SK-N-SH (cell line): Measurements from ENCODE around the gene WWP2.

Experiments
- EP300 ChIP-seq, 2 experiments: IDR thresholded peaks; 2 replicates each; pipeline versions ENCODE4 v1.4.0 to v1.6.1; 2012; ENCODE audit warnings: borderline replicate concordance in 1 of 2, low read depth in 1 of 2, low read length in 1 of 2
- EZH2phosphoT487 ChIP-seq: fragments of 200-600 bp; sonication (generic); IDR thresholded peaks from 2 replicates; pipeline ENCODE4 v1.6.1; 2017; ENCODE audit warnings: low read depth, mixed run types, mild to moderate bottlenecking, antibody characterized with exemption, moderate library complexity, borderline replicate concordance
- FOXJ3 ChIP-seq: sonication (generic); formaldehyde crosslinking; IDR thresholded peaks from 2 replicates; pipeline ENCODE4 v1.5.1; 2020; ENCODE audit warnings: mild to moderate bottlenecking, missing genetic modification reagents
- MXI1 ChIP-seq: IDR thresholded peaks from 2 replicates; pipeline ENCODE4 v1.6.1; 2012; ENCODE audit warnings: mild to moderate bottlenecking, low read depth, low read length, improper control_type of control experiment
- RFX5 ChIP-seq: IDR thresholded peaks from 2 replicates; pipeline ENCODE4 v1.6.1; 2012; ENCODE audit warnings: mild to moderate bottlenecking, improper control_type of control experiment, low read length
- SIN3A ChIP-seq: IDR thresholded peaks from 2 replicates; pipeline ENCODE4 v1.6.1; 2012; ENCODE audit warnings: low read depth, mild to moderate bottlenecking, low read length, moderate library complexity, borderline replicate concordance
- SMC3 ChIP-seq: IDR thresholded peaks from 2 replicates; pipeline ENCODE4 v1.6.1; 2012; ENCODE audit warnings: low read depth, low read length, improper control_type of control experiment
- TF ChIP-seq, protein P1 (sequence below): fragments of 200-600 bp; sonication (generic); IDR thresholded peaks from 2 replicates; pipeline ENCODE4 v1.6.1; 2017; ENCODE audit warnings: antibody characterized with exemption, mild to moderate bottlenecking, moderate library complexity
- TF ChIP-seq, protein P2 (sequence below): fragments of 150-350 bp; IDR thresholded peaks from 2 replicates; pipeline ENCODE4 v1.6.1; 2017; ENCODE audit warnings: antibody characterized with exemption, low read length, low read depth, borderline replicate concordance
- TF ChIP-seq, protein P3 (sequence below): IDR thresholded peaks from 2 replicates; pipeline ENCODE4 v1.6.1; 2012; ENCODE audit warnings: mild to moderate bottlenecking, low read depth, low read length, moderate library complexity

DNA sequence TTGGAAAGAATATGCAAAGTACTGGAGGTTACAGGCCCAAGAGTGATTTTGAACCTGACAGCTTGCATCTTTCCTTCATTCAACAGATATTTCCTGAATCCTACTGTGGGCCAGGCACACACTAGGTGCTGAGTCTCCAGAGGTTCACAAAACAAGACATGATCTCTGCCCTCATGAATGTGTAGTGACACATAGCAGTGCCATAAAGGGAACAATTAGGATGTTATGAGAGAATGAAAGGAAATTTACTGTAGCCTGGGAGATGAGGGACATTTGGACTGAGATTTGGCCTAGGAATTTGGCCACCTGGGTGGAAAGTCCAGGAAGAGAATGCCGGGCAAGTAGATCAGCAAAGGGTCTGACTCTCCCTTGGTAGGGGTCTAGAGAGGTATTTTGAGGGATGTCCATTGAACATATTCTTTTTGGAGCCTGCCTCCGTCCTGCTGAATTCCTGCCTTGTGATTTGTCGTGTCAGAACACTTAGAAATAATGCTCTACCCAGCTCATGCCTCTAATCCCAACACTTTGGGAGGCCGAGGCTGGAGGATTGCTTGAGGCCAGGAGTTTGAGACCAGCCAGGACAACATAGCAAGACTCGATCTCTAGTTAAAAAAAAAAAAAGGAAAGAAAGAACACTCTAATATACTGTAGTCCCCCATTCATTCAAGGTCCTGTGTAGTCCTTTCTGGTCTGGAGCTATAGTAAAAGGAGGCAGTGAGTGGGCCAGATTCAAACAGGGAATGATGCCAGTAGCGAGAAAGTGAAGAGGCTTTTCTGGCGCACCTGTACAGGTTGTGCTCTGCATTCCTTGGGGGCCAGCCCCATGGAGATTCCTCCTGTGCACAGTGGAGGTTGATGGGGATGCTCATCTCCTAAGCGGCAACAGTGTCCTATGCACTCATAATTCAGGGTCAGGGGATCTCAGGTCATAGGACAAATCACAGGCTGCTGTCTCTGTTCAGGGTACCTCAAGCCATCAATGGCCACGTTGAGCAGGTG is 98.4 kb downstream of the WWP2 start:
- TF ChIP-seq, protein P1, sequence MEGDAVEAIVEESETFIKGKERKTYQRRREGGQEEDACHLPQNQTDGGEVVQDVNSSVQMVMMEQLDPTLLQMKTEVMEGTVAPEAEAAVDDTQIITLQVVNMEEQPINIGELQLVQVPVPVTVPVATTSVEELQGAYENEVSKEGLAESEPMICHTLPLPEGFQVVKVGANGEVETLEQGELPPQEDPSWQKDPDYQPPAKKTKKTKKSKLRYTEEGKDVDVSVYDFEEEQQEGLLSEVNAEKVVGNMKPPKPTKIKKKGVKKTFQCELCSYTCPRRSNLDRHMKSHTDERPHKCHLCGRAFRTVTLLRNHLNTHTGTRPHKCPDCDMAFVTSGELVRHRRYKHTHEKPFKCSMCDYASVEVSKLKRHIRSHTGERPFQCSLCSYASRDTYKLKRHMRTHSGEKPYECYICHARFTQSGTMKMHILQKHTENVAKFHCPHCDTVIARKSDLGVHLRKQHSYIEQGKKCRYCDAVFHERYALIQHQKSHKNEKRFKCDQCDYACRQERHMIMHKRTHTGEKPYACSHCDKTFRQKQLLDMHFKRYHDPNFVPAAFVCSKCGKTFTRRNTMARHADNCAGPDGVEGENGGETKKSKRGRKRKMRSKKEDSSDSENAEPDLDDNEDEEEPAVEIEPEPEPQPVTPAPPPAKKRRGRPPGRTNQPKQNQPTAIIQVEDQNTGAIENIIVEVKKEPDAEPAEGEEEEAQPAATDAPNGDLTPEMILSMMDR: no peak
- TF ChIP-seq, protein P2, sequence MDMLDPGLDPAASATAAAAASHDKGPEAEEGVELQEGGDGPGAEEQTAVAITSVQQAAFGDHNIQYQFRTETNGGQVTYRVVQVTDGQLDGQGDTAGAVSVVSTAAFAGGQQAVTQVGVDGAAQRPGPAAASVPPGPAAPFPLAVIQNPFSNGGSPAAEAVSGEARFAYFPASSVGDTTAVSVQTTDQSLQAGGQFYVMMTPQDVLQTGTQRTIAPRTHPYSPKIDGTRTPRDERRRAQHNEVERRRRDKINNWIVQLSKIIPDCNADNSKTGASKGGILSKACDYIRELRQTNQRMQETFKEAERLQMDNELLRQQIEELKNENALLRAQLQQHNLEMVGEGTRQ: no peak
- no peak for TF ChIP-seq RFX5
- no peak for TF ChIP-seq SMC3
- TF ChIP-seq, protein P3, sequence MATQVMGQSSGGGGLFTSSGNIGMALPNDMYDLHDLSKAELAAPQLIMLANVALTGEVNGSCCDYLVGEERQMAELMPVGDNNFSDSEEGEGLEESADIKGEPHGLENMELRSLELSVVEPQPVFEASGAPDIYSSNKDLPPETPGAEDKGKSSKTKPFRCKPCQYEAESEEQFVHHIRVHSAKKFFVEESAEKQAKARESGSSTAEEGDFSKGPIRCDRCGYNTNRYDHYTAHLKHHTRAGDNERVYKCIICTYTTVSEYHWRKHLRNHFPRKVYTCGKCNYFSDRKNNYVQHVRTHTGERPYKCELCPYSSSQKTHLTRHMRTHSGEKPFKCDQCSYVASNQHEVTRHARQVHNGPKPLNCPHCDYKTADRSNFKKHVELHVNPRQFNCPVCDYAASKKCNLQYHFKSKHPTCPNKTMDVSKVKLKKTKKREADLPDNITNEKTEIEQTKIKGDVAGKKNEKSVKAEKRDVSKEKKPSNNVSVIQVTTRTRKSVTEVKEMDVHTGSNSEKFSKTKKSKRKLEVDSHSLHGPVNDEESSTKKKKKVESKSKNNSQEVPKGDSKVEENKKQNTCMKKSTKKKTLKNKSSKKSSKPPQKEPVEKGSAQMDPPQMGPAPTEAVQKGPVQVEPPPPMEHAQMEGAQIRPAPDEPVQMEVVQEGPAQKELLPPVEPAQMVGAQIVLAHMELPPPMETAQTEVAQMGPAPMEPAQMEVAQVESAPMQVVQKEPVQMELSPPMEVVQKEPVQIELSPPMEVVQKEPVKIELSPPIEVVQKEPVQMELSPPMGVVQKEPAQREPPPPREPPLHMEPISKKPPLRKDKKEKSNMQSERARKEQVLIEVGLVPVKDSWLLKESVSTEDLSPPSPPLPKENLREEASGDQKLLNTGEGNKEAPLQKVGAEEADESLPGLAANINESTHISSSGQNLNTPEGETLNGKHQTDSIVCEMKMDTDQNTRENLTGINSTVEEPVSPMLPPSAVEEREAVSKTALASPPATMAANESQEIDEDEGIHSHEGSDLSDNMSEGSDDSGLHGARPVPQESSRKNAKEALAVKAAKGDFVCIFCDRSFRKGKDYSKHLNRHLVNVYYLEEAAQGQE: no peak
- no peak for TF ChIP-seq EP300 (IDR thresholded peaks at IDR 0.05; ENCODE audit: borderline replicate concordance in 1 of 2, low read depth in 1 of 2, low read length in 1 of 2)
- TF ChIP-seq EZH2phosphoT487: no peak
- TF ChIP-seq SIN3A: no peak
- TF ChIP-seq MXI1: no peak
- no peak for TF ChIP-seq FOXJ3 (CRISPR knock-in tag)
